ENCODE results near the gene PACSIN2.
"Not testable (repeated sequence)": the region's sequence is repeated elsewhere in the genome, so short reads cannot be mapped to it uniquely, and the experiment has no call there.

Gene PACSIN2

DNA sequence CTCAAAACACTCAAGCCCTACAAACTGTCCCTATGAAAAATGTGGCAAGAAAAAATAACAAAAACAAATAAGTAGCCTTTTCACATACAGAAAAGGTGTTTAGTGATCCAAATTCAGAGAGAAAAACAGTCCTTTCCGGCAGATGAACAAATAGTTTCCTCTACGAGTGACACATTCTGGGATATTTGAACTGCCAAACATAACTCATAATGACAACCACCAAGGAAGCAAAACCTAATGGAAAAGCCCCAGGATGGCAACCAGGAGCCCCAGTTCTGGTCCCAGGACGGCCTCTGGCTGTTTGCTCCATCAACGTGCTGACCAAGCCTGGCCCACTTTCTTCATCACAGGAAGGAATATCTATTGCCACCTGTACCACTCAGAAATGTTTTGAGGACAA is 6.0 kb downstream of the PACSIN2 start:
- no peak for DNase-seq

DNA sequence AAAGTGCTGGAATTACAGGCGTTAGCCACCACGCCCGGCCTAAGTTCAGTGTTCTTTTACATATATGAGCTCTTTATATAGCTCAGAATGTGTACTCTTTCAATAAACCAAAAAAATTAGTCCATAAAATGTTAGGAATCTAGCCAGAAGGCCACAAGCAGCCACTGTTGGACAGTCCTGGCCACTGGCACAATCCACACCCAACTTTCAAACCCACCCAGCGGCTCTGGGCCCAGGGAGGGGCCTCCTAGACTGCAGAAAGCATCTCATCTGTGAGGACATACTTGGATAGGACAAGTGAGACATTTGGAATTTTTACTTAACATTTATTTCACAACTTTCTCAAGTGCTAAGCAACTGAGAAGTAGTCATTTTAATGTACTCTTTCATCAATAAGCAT is 6.4 kb downstream of the PACSIN2 start:
- no peak for DNase-seq

DNA sequence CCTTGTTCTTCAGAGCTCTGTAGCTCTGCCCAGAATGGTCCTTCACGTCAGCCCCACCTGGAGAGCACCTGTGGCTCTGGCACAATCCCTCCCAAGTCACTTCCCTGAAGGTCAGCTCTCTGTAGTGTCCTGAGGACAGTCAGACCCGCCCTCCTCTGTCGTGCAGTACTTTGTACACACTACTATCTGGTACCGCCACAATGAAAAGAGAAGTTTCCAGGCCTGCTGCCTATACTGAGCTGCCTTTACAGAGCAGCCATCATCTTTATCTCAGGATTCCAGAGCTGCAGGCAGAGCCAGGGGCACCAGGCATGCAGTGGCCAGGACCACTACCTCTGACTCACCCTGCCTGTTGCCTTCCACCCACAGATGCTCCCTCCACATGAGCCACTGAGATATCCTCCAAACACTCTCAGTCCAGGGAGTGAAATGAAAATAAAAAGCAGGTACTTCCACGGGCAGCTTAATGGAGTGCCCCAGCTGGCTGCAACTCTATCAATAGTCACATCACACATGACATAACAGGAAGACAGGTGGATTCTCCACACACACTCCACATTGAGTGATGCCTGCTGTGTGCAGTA is 7.3 kb downstream of the PACSIN2 start:
- DNase-seq = no peak

DNA sequence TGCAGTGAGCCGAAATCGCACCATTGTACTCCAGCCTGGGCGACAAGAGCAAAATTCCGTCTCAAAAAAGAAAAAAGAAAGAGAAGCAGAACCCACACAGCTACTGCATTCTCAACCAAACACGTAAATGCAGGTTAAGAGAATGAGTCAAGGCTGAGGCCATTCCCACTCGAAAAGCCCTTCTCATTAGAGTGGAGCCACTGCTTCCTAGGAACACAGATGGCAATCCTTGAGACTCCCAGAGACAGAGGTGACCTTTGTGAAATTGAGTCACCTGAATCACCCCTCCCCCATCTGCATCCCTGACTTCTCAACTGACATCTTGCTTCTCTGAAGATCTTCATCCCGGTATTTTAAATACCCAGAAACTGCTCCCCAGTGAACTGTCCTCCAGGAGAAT is 8.2 kb downstream of the PACSIN2 start:
- no peak for DNase-seq

DNA sequence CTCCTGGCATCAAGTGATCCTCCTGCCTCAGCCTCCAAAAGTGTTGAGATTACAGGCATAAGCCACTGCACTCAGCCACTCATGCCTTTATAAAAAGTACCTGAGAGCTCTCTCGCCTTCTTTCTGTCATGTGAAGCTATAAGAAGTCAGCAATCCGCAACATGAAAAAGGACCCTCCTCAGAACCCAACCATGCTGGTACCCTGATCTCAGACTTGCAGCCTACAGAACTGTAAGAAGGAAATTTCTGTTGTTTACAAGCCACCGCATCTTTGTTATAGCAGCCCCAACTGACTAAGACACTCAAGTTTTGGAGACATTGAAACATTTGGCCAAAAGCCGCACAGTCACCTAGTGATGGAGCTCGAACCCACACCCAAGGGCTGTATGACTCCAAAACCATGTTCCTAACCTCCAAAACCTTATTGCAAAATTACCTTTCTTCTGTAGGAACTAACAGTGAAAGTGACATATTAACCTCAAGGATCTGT is 8.9 kb downstream of the PACSIN2 start:
- no peak for DNase-seq

DNA sequence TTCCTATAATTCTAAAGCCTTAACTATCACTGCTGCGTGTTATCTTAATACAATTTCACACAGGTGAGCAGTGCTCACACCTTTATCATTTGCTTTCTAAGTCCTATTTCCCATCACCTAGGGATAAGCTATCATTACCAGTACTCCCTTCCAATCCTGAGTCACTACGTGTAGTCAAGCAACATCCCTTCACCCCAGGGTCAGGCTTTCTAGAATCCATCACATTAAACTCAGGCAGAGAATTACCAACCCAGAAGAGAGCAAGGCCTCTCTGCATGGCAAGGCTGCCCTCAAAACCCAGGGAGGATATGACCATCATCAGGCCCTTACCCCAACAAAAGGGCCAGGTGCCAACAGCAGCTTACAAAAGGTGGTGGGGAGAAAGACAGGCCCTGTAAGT is 9.8 kb downstream of the PACSIN2 start:
- no peak for DNase-seq

DNA sequence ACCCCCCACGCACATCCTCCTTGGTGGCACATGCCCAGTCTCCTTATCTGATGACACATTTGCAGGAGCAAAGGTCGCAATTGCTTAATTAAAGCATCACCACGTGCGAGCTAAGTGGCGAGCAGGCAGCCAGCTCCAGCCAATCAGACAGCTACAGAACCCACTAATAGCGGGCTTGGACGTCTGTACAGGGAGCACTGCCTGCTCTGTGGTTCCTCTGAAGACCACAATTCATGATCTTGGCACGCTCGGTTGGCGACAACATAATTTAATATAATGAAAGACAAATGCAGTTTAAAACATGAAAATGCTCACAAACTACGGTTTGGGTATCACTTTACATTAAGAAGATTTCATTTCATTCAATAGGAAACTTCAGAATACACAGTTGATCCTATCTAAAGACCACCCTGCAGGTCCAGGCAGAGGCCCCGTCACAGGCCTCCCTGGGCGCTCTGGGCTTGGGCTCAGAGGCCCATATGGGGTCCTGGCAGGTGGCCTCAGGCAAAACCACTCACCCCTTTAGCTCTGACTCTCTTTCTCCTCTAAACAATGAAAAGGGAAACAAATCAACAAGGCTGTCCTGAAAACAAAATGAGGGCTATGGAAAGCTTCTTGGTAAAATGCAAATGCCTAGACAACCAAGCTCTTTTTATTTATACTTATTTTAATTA is 10.4 kb downstream of the PACSIN2 start:
- no peak for DNase-seq

DNA sequence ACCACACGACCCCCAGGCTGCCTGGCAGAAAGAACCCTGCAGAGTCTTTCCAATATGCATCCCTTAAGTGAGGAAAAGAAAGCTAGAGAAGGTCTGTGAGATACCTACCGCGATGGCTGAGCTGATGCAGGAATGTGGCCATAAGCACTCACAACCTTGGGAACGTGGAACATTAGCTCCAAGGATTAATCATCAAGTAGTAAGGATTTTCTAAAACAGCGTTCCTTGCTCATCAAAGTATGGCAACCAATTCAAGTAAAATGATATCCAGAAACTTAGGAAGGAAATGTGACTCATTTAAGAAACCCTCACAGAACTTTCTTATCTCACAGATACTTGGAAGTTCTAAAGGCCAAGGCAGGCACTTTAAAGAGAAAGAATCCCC is 12.8 kb downstream of the PACSIN2 start:
- DNase-seq = no peak

DNA sequence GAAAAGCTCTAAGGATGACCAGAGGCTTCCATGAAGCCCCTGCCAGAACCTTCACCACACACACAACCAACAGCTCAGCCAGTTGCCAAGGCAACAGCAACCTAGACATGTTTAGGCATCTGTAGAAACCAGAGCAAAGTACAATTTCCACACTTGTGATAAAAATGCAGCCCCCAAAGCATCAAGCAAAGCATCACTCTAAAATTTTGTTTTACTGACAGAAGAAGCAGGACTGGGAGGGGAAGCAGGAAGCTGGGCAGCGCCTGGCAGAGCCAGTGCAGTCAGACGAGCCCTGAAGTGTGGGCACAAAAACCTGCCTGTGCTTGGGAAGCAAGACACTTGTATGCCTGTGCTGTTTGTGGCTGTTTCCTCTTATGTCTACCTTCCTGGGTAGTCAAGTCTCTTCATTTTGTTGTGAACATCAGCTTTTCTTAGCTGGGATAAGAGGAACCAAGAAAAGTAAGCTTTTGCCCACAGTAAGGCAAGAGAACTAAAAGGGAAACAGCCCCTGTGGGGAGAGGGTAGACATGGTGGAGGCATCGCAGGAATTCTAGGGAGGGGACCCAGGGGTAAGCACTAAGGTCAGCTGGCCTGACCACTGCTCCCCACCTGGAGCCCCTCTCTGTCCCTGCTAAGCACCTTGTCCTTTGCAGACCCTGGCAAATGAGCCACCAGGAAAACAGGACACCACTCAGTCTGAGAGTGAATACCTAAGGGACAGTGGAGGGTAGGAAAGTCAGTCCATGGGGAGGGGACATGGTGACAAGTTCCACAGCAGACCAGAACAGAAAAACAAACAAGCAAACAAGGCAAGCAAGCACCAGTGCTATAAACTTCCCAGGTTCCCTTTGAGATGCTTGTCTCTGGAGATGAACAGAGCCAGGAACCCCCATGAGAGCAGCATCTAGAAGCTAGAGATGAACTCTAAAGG is 13.4 kb downstream of the PACSIN2 start:
- DNase-seq = no peak

DNA sequence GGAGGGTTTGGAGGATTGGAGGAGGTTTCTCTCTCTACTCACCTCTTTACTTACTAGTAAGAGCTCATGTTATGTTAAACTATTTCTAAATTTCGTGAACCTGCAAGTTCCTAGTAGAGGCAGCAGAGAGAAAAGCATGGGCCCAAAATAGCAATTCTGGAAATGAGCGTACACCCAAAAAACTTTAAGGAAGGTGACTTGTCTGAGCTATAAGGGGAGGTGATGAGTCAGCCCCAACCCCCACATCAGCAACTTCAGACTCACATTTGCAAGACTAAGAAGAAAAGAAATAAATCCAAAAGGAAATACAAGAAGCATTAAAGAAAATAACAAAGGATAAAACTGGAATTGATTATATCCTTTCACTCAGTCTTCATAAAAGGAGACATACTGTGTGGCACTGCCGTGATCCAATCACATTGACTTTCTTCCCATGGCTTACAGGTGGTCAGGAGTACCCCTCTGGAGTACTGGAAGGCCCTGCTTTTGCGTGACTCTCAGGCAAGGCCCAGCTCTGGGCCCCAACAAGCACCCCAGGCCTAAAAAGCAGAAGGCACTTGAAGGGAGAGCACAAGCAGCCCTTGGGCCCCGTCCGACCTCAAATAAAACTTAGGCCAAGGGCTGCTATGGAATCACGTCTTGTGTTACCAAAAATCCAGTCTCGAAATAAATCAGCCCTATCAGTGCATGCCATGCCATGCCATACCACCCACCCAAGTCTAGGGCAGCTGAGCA is 14.3 kb downstream of the PACSIN2 start:
- DNase-seq = no peak

DNA sequence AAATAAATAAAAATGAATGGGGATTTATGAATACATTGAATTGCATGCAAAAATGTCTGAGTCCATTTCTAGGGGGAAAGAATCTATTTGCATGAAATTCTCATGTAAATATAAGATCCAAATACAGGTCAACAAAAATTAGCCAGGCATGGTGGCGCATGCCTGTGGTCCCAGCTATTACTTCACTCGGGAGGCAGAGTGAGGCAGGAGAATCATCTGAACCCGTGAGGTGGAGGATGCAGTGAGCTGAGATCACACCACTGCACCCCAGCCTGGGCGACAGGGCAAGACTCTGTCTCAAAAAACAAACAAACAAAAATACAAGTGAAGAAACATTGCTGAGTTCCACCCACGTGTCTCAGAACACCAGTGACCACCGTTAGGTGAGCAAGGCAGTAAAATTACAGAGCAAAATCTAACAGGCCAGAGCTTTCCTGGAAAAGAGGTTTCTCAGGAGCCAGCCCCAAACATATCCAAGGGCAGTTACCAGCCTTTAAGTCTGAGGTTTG is 17.3 kb downstream of the PACSIN2 start:
- DNase-seq = no peak

DNA sequence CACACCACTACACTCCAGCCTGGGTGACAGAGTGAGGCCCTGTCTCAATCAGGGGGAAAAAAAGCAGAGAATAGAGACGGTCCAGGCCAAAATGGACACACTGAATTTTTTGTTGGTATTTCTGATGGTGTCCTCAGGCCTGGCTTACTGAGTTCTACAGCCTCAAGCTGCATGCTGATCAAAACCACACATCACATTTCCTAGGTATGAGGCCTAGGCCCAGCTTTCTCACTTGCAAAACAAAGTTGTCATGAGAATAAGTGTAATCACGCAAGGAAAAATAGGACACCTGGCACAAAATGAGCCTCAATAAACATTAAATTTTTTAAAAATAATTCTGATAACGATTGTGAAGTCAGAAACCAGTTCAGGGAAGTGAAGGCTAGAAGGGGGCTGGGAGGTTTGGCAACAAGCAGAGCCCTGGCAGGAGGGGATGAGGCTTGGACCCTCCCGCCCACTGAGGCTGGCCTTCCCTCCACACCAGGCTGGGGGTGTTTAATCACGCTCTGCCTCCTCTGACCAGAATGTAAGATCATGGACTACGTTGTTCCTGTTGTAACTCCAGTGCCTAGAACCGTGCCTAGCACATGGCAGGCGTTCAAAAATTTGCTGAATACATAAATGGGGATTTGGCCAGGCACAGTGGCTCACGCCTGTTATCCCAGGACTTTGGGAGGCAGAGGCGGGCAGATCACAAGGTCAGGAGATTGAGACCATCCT is 18.1 kb downstream of the PACSIN2 start:
- DNase-seq = no peak

DNA sequence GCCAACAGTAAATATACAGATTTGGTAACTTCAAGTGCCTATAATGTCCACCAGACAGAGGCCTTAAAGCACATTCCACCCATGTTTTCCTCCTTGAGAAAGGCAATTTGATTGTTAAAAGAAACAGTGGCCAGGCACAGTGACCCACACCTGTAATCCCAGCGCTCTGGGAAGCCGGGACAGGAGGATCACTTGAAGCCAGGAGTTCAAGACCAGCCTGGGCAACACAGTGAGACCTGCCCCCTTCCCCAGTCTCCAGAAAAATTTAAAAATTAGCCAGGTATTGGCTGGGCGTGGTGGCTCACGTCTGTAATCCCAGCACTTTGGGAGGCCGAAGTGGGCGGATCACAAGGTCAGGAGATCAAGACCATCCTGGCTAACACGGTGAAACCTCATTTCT is 19.3 kb downstream of the PACSIN2 start:
- not testable (repeated sequence) for DNase-seq

DNA sequence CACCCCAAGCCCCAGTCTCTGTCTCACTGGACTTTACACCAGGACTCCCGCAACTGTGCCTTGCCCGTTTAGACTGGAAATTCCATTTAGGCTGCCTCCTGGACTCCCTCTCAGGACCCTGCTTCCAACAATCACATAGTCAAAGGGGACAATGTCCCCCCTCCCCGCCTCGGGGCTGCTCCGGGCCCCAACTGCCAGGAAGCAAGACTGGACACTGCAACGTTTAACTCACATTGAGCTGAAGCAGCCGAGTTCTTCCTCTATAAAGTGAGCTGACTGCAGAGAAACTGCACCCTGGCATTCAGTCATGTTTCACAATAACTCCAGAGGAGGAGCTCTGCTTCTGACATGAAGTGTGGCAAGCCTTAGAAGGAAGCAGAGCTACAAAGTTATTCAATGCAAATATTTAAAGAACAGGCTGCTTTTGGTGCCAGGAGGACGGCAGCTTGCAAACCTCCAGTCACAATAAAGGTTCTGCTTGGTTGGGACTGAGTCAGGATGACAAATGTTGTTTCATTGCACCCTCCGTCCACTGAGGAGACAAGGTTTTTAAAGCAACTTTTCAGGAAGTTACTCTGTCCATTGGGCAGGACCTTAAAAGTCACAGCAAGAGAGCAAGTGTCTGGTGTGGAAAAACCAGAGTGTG is 19.9 kb downstream of the PACSIN2 start:
- peak; percentile 86 for DNase-seq

DNA sequence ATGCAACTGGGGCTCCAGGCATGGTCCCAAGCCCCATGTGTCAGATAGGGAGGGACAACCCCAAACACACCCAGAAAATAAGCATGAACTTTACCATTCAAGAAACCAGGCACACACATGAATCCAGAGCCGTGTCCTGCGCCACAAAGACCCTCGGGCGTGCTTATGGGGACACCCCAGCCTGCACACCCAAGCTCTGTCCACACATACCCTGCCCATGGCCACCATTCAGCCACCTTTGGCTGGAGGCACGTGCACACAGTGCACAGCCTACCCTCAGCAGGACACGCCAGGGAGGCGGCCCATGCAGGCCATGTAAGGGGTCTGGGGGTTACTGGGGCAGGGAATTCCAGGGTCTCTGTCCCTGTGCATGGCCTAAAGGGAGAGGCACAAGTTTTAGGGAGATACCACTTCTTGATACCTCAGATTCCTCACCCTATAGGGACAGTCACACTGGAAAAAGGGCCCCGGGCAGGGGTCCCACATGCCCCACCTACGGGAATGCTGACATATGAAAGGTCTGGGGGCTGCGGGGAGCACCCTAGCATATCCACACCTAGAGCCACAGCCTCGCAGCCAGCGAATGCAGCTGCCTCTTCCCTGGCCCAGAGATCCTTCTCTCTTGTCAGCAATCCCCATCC is 20.6 kb downstream of the PACSIN2 start:
- no peak for DNase-seq

DNA sequence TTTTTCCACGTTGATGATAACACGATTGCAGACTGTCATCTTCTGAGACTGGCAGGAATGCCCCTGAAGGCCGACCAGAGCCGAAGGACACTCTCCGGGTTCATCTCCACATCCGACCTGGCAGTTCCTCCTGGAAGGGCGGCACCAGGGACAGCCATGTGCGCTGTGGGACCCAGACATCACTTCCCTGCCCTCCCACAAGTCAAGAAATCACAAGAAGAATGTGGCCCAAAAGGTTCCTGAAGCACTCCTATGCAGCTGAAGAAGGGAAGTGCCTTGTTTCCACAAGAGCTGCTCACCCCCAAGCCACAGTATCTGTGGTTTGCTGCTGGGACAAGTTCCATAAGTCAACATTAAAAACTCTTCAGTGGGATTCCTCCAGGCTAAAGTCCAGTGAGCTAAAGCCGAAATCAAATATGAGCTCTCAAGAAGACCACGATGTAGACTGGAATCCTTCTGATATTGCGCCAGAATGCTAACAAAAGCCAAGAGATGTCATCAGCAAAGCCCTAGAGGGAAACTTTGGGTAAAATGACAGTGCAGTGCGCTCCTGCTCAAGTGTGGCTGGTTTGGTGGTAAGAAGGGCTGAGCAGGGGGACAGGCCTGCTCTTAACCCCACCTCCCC is 21.2 kb downstream of the PACSIN2 start:
- no peak for DNase-seq

DNA sequence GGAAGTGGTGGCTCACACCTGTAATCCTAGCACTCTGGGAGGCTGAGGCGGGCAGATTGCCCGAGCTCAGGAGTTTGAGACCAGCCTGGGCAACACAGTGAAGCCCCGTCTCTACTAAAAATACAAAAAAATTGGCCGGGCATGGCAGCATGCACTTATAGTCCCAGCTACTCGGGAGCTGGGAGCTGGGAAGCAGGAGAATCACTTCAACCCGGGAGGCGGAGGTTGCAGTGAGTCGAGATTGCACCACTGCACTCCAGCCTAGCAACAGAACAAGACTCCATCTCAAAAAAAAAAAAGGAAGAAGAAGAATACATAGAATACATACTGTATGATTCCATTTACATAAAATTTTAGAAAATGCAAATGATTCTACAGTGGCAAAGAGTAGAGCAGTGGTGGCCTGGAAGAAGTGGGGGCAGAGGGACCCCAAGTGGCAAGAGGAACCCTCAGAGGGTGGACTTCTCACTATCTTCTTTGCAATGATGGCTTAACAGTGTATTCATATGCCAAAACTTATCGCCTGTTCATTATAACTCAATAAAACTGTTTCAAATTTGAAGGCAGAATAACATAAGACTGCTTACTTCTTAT is 22.0 kb downstream of the PACSIN2 start:
- DNase-seq = no peak

DNA sequence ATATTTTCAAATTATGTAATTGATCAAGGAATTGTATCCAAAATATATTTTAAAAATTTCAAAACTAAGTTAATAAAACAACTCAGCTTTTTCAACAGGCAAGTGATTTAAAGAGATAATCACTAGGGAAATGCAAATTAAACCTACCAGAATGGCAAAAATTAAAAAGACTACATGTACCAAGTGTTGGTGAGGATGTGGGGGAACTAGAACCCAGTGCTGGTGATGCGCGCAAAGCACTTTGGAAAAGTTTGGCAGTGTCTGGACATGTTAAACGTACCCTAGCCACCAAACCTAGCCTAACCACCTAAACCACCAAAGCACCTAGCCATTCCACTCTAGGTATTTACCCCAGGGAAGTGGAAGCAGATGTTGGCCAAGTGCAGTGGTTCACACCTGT is 22.9 kb downstream of the PACSIN2 start:
- DNase-seq = no peak

DNA sequence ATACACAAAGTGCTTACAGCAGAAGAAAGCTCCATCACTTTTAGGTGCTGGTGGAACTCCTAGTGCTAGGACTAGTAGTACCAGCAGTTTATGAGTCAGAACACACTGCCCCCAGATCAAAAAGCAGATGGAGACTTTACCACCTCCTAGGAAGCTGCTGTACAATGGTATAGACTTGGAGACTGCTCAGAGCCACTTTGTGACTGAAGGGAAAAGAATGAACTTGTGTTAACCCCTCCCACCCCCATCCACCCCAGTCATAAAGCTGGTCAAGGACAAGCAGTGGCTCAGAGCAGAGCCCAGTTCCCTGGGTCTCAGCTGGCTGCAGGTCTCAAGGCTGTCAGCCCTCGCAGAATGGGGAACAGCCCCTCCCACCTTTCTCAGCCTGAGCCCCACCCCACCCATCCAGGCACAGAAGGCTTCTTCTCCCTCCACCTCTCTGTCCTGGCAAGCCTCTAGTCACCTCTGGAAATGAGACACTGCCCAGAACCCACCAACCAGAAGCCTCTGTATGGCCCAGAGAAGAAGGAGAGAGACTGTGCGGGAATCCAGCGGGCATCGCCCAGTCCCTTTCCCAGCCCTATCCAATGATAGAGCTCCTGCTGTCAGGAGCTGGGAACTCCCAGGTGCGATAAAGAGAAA is 23.8 kb downstream of the PACSIN2 start:
- no peak for DNase-seq

Measured in amniotic stem cell (primary cell).